Ovary (tissue), 3 donors: ENCODE results near the gene TFF2.

Experiments used
- CTCF ChIP-seq, 3 donors: fragments of 450-650 bp in 2 of 3; fragments of 200-600 bp in 1 of 3; IDR thresholded peaks; one replicate each; pipeline versions ENCODE4 v1.5.1 to v1.8.0; 2016 to 2022; ENCODE audit warnings: antibody characterized with exemption in 3 of 3, mild to moderate bottlenecking in 1 of 3
- EP300 ChIP-seq: sonication (generic); formaldehyde crosslinking; IDR thresholded peaks from one replicate; pipeline ENCODE4 v1.6.1; 2017; ENCODE audit warnings: antibody characterized with exemption
- POLR2A ChIP-seq: fragments of 450-650 bp; IDR thresholded peaks from one replicate; pipeline ENCODE4 v1.6.1; 2017; ENCODE audit warnings: antibody characterized with exemption, mild to moderate bottlenecking, moderate library complexity
- donor health status: DM: no; HTN: no; CAD: no.

- TF ChIP-seq CTCF (IDR thresholded peaks at IDR 0.05) (no peak), POLR2A (no peak), EP300 (no peak)
These were observed 35.3 kb upstream of the TFF2 start for GRCh38 chr21:42386034-42386591.
